ENCODE data around the gene TNFSF11. TPM values are rescaled to one million over a fixed set of nuclear protein-coding genes. Genes with fewer than 3 reads are reported as not detected.

Gene TNFSF11
- total and polyA plus RNA-seq, 2 donors (not counting 1 experiment from before 2014, with no cell fraction given), result not detected

GRCh38 chr13:42603571-42603970 is 29.6 kb downstream of the TNFSF11 start:
- no peak overlapping the region for H3K27ac ChIP-seq (ENCODE audit: insufficient read depth, low read length)

GRCh38 chr13:42607546-42607945 is 33.6 kb downstream of the TNFSF11 start:
- H3K4me3 ChIP-seq (replicated peaks in 1 of 4; ENCODE audit: control extremely low read depth in 1 of 4, insufficient read depth in 1 of 4, low read depth in 3 of 4, low read length in 4 of 4), result no peak overlapping the region
- H3K9me3 ChIP-seq (ENCODE audit: control insufficient read depth, insufficient read depth, low read depth, low read length), result no peaks in the 10 kb centered on the region
- no peak overlapping the region for H2AFZ ChIP-seq (ENCODE audit: low read length)
- H3K79me2 ChIP-seq (ENCODE audit: control insufficient read depth, insufficient read depth, low read length), result no peaks in the 10 kb centered on the region
- H3K4me1 ChIP-seq (ENCODE audit: control insufficient read depth, extremely low read depth, insufficient read depth, low read length), result no peaks in the 10 kb centered on the region
- no peaks in the 10 kb centered on the region for H4K20me1 ChIP-seq (ENCODE audit: control insufficient read depth, extremely low read depth, insufficient read depth, low read length)
- H3K36me3 ChIP-seq (ENCODE audit: control insufficient read depth, insufficient read depth, low read length), result no peaks in the 10 kb centered on the region
- H3K27me3 ChIP-seq (ENCODE audit: control insufficient read depth, insufficient read depth, low read length), result no peaks in the 10 kb centered on the region
- H3K4me2 ChIP-seq (ENCODE audit: extremely low read depth, insufficient read depth, low read length), result no peak overlapping the region
- H3K27ac ChIP-seq (ENCODE audit: insufficient read depth, low read length), result no peak overlapping the region
- TF ChIP-seq EZH2 (IDR thresholded peaks at IDR 0.05; ENCODE audit: low read length, missing control alignments) (no peak), CTCF (conservative IDR thresholded peaks at IDR 0.05 in 1 of 2, IDR thresholded peaks at IDR 0.05 in 1 of 2; ENCODE audit: low read depth in 1 of 2, low read length in 2 of 2) (no peak)
- DNase-seq (ENCODE audit: low read depth in 2 of 2), result no peak
- no peak overlapping the region for H3K9ac ChIP-seq (ENCODE audit: insufficient read depth, low read length)

More at GRCh38 chr13:42603571-42603970, 29.6 kb downstream of the TNFSF11 start:
- no peak overlapping the region for H3K4me3 ChIP-seq (replicated peaks in 1 of 4; ENCODE audit: control extremely low read depth in 1 of 4, insufficient read depth in 1 of 4, low read depth in 3 of 4, low read length in 4 of 4)
- no peak overlapping the region for H3K4me2 ChIP-seq (ENCODE audit: extremely low read depth, insufficient read depth, low read length)
- no peaks in the 10 kb centered on the region for H3K36me3 ChIP-seq (ENCODE audit: control insufficient read depth, insufficient read depth, low read length)
- H2AFZ ChIP-seq (ENCODE audit: low read length), result no peak overlapping the region
- TF ChIP-seq CTCF (conservative IDR thresholded peaks at IDR 0.05 in 1 of 2, IDR thresholded peaks at IDR 0.05 in 1 of 2; ENCODE audit: low read depth in 1 of 2, low read length in 2 of 2) (no peak), EZH2 (IDR thresholded peaks at IDR 0.05; ENCODE audit: low read length, missing control alignments) (no peak)
- no peak overlapping the region for H3K9ac ChIP-seq (ENCODE audit: insufficient read depth, low read length)
- no peaks in the 10 kb centered on the region for H3K9me3 ChIP-seq (ENCODE audit: control insufficient read depth, insufficient read depth, low read depth, low read length)
- H3K27me3 ChIP-seq (ENCODE audit: control insufficient read depth, insufficient read depth, low read length), result no peaks in the 10 kb centered on the region
- DNase-seq (ENCODE audit: low read depth in 2 of 2), result no peak
- H3K4me1 ChIP-seq (ENCODE audit: control insufficient read depth, extremely low read depth, insufficient read depth, low read length), result no peaks in the 10 kb centered on the region
- H3K79me2 ChIP-seq (ENCODE audit: control insufficient read depth, insufficient read depth, low read length), result no peaks in the 10 kb centered on the region
- H4K20me1 ChIP-seq (ENCODE audit: control insufficient read depth, extremely low read depth, insufficient read depth, low read length), result no peaks in the 10 kb centered on the region

GRCh38 chr13:42610649-42611048 is 36.7 kb downstream of the TNFSF11 start:
- no peaks in the 10 kb centered on the region for H3K9me3 ChIP-seq (ENCODE audit: control insufficient read depth, insufficient read depth, low read depth, low read length)
- no peak overlapping the region for H3K9ac ChIP-seq (ENCODE audit: insufficient read depth, low read length)
- H4K20me1 ChIP-seq (ENCODE audit: control insufficient read depth, extremely low read depth, insufficient read depth, low read length), result no peaks in the 10 kb centered on the region
- no peaks in the 10 kb centered on the region for H3K36me3 ChIP-seq (ENCODE audit: control insufficient read depth, insufficient read depth, low read length)
- DNase-seq (ENCODE audit: low read depth in 2 of 2), result no peak
- peaks cover 3% of the 10 kb centered on the region for H3K27me3 ChIP-seq (ENCODE audit: control insufficient read depth, insufficient read depth, low read length)
- no peak overlapping the region for H3K4me2 ChIP-seq (ENCODE audit: extremely low read depth, insufficient read depth, low read length)
- no peaks in the 10 kb centered on the region for H3K79me2 ChIP-seq (ENCODE audit: control insufficient read depth, insufficient read depth, low read length)
- H3K4me3 ChIP-seq (replicated peaks in 1 of 4; ENCODE audit: control extremely low read depth in 1 of 4, insufficient read depth in 1 of 4, low read depth in 3 of 4, low read length in 4 of 4), result no peak overlapping the region
- no peaks in the 10 kb centered on the region for H3K4me1 ChIP-seq (ENCODE audit: control insufficient read depth, extremely low read depth, insufficient read depth, low read length)
- H2AFZ ChIP-seq (ENCODE audit: low read length), result no peak overlapping the region
- TF ChIP-seq EZH2 (IDR thresholded peaks at IDR 0.05; ENCODE audit: low read length, missing control alignments) (no peak), CTCF (conservative IDR thresholded peaks at IDR 0.05 in 1 of 2, IDR thresholded peaks at IDR 0.05 in 1 of 2; ENCODE audit: low read depth in 1 of 2, low read length in 2 of 2) (no peak)
- no peak overlapping the region for H3K27ac ChIP-seq (ENCODE audit: insufficient read depth, low read length)
